Measurements from ENCODE around the gene SNRNP48.

SNRNP48 gene

GRCh38 chr6:7647504-7647903 is 57.5 kb downstream of the SNRNP48 start:
- DNase-seq, result no peak

GRCh38 chr6:7649037-7649810 is 59.2 kb downstream of the SNRNP48 start:
- DNase-seq, result no peak

GRCh38 chr6:7650878-7651277 is 60.9 kb downstream of the SNRNP48 start:
- no peak for DNase-seq

- no peak for DNase-seq
Observed at GRCh38 chr6:7652957-7653356, 63.0 kb downstream of the SNRNP48 start.

- no peak for DNase-seq
Observed at GRCh38 chr6:7656355-7656754, 66.4 kb downstream of the SNRNP48 start.

- DNase-seq, result no peak
Observed at GRCh38 chr6:7658543-7658942, 68.5 kb downstream of the SNRNP48 start.

GRCh38 chr6:7661364-7661763 is 71.4 kb downstream of the SNRNP48 start:
- DNase-seq, result no peak
